NCI-H2029 (cell line): Measurements from ENCODE around the gene SP2.
A peak's percentile ranks its signal among the peaks of the same experiment; 100 is the strongest.
"Not testable (repeated sequence)": the region's sequence is repeated elsewhere in the genome, so short reads cannot be mapped to it uniquely, and the experiment has no call there.

Source experiments
- DNase-seq: peaks from one replicate; lab custom pipeline; 2025; lab: John Stamatoyannopoulos, UW

SP2 gene

GRCh38 chr17:47918991-47919390 is 23.0 kb downstream of the SP2 start:
- no peak for DNase-seq

- DNase-seq: not testable (repeated sequence)
Measured at GRCh38 chr17:47919889-47920288, 23.9 kb downstream of the SP2 start.

- DNase-seq: no peak
Measured at GRCh38 chr17:47924785-47925677, 29.0 kb downstream of the SP2 start.

- no peak for DNase-seq
Measured at GRCh38 chr17:47925678-47925988, 29.6 kb downstream of the SP2 start.

- DNase-seq: no peak
Measured at GRCh38 chr17:47927821-47928400, 31.9 kb downstream of the SP2 start.

- DNase-seq: no peak
Measured at GRCh38 chr17:47928415-47928814, 32.4 kb downstream of the SP2 start.

- no peak for DNase-seq
Measured at GRCh38 chr17:47929218-47930000, 33.4 kb downstream of the SP2 start.

GRCh38 chr17:47931848-47932247 is 35.8 kb downstream of the SP2 start:
- DNase-seq: no peak

GRCh38 chr17:47934856-47935255 is 38.8 kb downstream of the SP2 start:
- no peak for DNase-seq

GRCh38 chr17:47935468-47935867 is 39.4 kb downstream of the SP2 start:
- DNase-seq: not testable (repeated sequence)

GRCh38 chr17:47935961-47936360 is 39.9 kb downstream of the SP2 start:
- no peak for DNase-seq

- no peak for DNase-seq
Measured at GRCh38 chr17:47937941-47938340, 41.9 kb downstream of the SP2 start.

GRCh38 chr17:47941246-47942095 is 45.4 kb downstream of the SP2 start, which contains the start of gene PNPO:
Gene PNPO, plus strand, starts transcription at chr17:47941571. Its CDS starts 105 bp downstream, at chr17:47941676.
- DNase-seq: peak; percentile 97

- no peak for DNase-seq
Measured at GRCh38 chr17:47942096-47942510, 46.1 kb downstream of the SP2 start.

GRCh38 chr17:47942568-47942967 is 46.5 kb downstream of the SP2 start:
- no peak for DNase-seq

- no peak for DNase-seq
Measured at GRCh38 chr17:47945080-47945479, 49.0 kb downstream of the SP2 start.

GRCh38 chr17:47945529-47946508 is 49.8 kb downstream of the SP2 start:
- DNase-seq: no peak

GRCh38 chr17:47946516-47946915 is 50.5 kb downstream of the SP2 start:
- DNase-seq: no peak

- peak; percentile 90 for DNase-seq
Measured at GRCh38 chr17:47946929-47947397, 50.9 kb downstream of the SP2 start.

- DNase-seq: no peak
Measured at GRCh38 chr17:47948706-47949196, 52.7 kb downstream of the SP2 start.
